Stomach (tissue), 19 donors: ENCODE results near the gene C11orf98. TPM values are rescaled to one million over a fixed set of nuclear protein-coding genes. Genes with fewer than 3 reads are reported as not detected.

Source experiments
- DNase-seq, 2 donors: peaks; one replicate each; pipeline versions ENCODE4 v3.0.0 to v3.0.0-alpha.2; 2013 to 2019
- H3K27ac ChIP-seq, 5 donors: fragments of 200-600 bp in 4 of 5; sonication (generic) in 4 of 5; one replicate each; pipeline ENCODE4 v1.5.1; 2013 to 2019; ENCODE audit warnings: mild to moderate bottlenecking in 1 of 5, moderate library complexity in 1 of 5
- H3K27me3 ChIP-seq, 3 donors: fragments of 200-600 bp; sonication (generic); one replicate each; pipeline ENCODE4 v1.5.1; 2017 to 2019; ENCODE audit warnings: mixed run types in 1 of 3
- H3K36me3 ChIP-seq, 4 donors: fragments of 200-600 bp; sonication (generic); 1 replicate in 3 of 4; 2 replicates in 1 of 4; pipeline ENCODE4 v1.5.1; 2016 to 2019
- H3K4me1 ChIP-seq, 4 donors: fragments of 200-600 bp; sonication (generic); one replicate each; pipeline ENCODE4 v1.5.1; 2016 to 2019
- H3K4me3 ChIP-seq, 4 donors: fragments of 200-600 bp; sonication (generic) in 3 of 4; one replicate each; pipeline ENCODE4 v1.5.1; 2016 to 2019; ENCODE audit warnings: mild to moderate bottlenecking in 1 of 4
- H3K9me3 ChIP-seq, 4 donors: fragments of 200-600 bp; sonication (generic); one replicate each; pipeline ENCODE4 v1.5.1; 2016 to 2019
- CTCF ChIP-seq, 7 experiments: fragments of 450-650 bp in 4 of 7; fragments of 200-600 bp in 3 of 7; sonication (generic) in 3 of 7; IDR thresholded peaks; one replicate each; pipeline ENCODE4 v1.5.1; 2016 to 2019; ENCODE audit warnings: antibody characterized with exemption in 7 of 7, control low read depth in 2 of 7, mild to moderate bottlenecking in 1 of 7
- EP300 ChIP-seq: sonication (generic); formaldehyde crosslinking; IDR thresholded peaks from one replicate; pipeline ENCODE4 v1.6.1; 2017; ENCODE audit warnings: antibody characterized with exemption
- POLR2A ChIP-seq, 4 donors: fragments of 450-650 bp; IDR thresholded peaks; one replicate each; pipeline ENCODE4 v1.6.1; 2016; ENCODE audit warnings: antibody characterized with exemption in 4 of 4, control low read depth in 2 of 4, mild to moderate bottlenecking in 1 of 4, moderate library complexity in 1 of 4
- POLR2AphosphoS5 ChIP-seq, 3 donors: sonication (generic); formaldehyde crosslinking; IDR thresholded peaks; one replicate each; pipeline ENCODE4 v1.6.1; 2016; ENCODE audit warnings: antibody characterized with exemption in 3 of 3
- WGBS, 5 donors: extraction: QIAGEN DNeasy Blood & Tissue Kit in 3 of 5; methylation state at CpG; one replicate each; pipeline versions ENCODE4 v1.1.5 to v1.1.7; 2013 to 2018; 5-methylcytosine and 5-hydroxymethylcytosine counted together
- intact Hi-C: fragments of 100-400 bp; cut with DNase I; formaldehyde crosslinking; loops from one replicate; pipeline ENCODE4 v1.15.1; 2023; ENCODE audit warnings: low total_unique reads
- long read RNA-seq, 10 donors: transcript quantifications; one replicate each; lab custom pipeline, GENCODE V29; 2026
- polyA plus RNA-seq, 3 donors: library from polyadenylated mRNA; stranded (reverse); fragments of 200-250 nt; gene quantifications; one replicate each; pipeline ENCODE4 v1.2.3, GENCODE V29; 2013
- total RNA-seq, 5 donors: library from RNA; depleted of rRNA; stranded (reverse); fragments of >200 nt; gene quantifications; one replicate each; pipeline versions ENCODE4 v1.1.0 to v1.2.3, GENCODE V29; 2014 to 2016
- donor health status: healthy with polysubstance abuse.
- donor health status: Bipolar disorder and iron deficiency.
- donor health status: healthy.

The C11orf98 gene
- total RNA-seq (10 to 100 TPM in 4 of 5 donors, 1 to 10 TPM in 1; 5.8 to 58.2 (median 27.2) TPM), polyA plus RNA-seq (100 to 1,000 TPM; 112 to 179 (median 139) TPM)
- long read RNA-seq, donor 1, transcript C11orf98-201 (4 exons, 654 nt): major isoform, 10 of 14 reads
- long read RNA-seq, donor 1, partial matches to known transcripts: 0 of 14 reads
- long read RNA-seq, donor 1, other reads (novel, unspliced or antisense): 0 of 14 reads
- long read RNA-seq, donor 2, transcript C11orf98-201 (4 exons, 654 nt): major isoform, 23 of 29 reads
- long read RNA-seq, donor 2, partial matches to known transcripts: 0 of 29 reads
- long read RNA-seq, donor 2, other reads (novel, unspliced or antisense): 0 of 29 reads
- long read RNA-seq, donor 3, transcript C11orf98-201 (4 exons, 654 nt): major isoform, 11 of 14 reads
- long read RNA-seq, donor 3, partial matches to known transcripts: 0 of 14 reads
- long read RNA-seq, donor 3, other reads (novel, unspliced or antisense): 0 of 14 reads
- long read RNA-seq, donor 4, partial matches to known transcripts: 0 of 2 reads
- long read RNA-seq, donor 4, other reads (novel, unspliced or antisense): 0 of 2 reads
- long read RNA-seq, donor 5, transcript C11orf98-201 (4 exons, 654 nt): major isoform, 28 of 32 reads
- long read RNA-seq, donor 5, partial matches to known transcripts: 0 of 32 reads
- long read RNA-seq, donor 5, other reads (novel, unspliced or antisense): 0 of 32 reads
- long read RNA-seq, donor 6, transcript C11orf98-203 (3 exons, 774 nt): minor isoform, 6 of 50 reads
- long read RNA-seq, donor 6, transcript C11orf98-201 (4 exons, 654 nt): major isoform, 39 of 50 reads
- long read RNA-seq, donor 6, partial matches to known transcripts: 5 of 50 reads
- long read RNA-seq, donor 6, other reads (novel, unspliced or antisense): 0 of 50 reads
- long read RNA-seq, donor 7, transcript C11orf98-201 (4 exons, 654 nt): major isoform, 18 of 23 reads
- long read RNA-seq, donor 7, partial matches to known transcripts: 0 of 23 reads
- long read RNA-seq, donor 7, other reads (novel, unspliced or antisense): 0 of 23 reads
- long read RNA-seq, donor 8, transcript C11orf98-201 (4 exons, 654 nt): major isoform, 27 of 32 reads
- long read RNA-seq, donor 8, partial matches to known transcripts: 0 of 32 reads
- long read RNA-seq, donor 8, other reads (novel, unspliced or antisense): 0 of 32 reads
- long read RNA-seq, donor 9, transcript C11orf98-201 (4 exons, 654 nt): major isoform, 22 of 24 reads
- long read RNA-seq, donor 9, partial matches to known transcripts: 0 of 24 reads
- long read RNA-seq, donor 9, other reads (novel, unspliced or antisense): 0 of 24 reads
- long read RNA-seq, donor 10, transcript C11orf98-201 (4 exons, 654 nt): major isoform, 11 of 11 reads
- long read RNA-seq, donor 10, partial matches to known transcripts: 0 of 11 reads
- long read RNA-seq, donor 10, other reads (novel, unspliced or antisense): 0 of 11 reads

GRCh38 chr11:62665075-62665598 lies at the start of gene C11orf98, which contains the start of gene CSKMT:
Gene C11orf98, minus strand, starts transcription at chr11:62665210. Its CDS starts 41 bp downstream, at chr11:62665169.
Gene CSKMT, plus strand, starts transcription at chr11:62665312. Its CDS starts 568 bp downstream, at chr11:62665880.
- peak; percentile 95 to 98 for DNase-seq
- TF ChIP-seq POLR2A (IDR thresholded peaks at IDR 0.05) (peak in 2 of 4 donors; percentile 92 to 93), POLR2AphosphoS5 (IDR thresholded peaks at IDR 0.05) (peak; percentile 90 to 100 (median 100)), EP300 (no peak)
- peak within 1 kb of the TSS; percentile 78 to 94 (median 83) for H3K4me3 ChIP-seq
- no peaks in the 10 kb centered on the region for H3K27me3 ChIP-seq
- H3K36me3 ChIP-seq: peaks cover 9 to 42% (median 29%) of the 10 kb centered on the region in 4 donors
- H3K27ac ChIP-seq: peak within 1 kb of the TSS; percentile 91 to 97 (median 94)
- H3K9me3 ChIP-seq: no peaks in the 10 kb centered on the region
- intact Hi-C loops: no loop called here
- H3K4me1 ChIP-seq: peaks cover 30 to 62% (median 56%) of the 10 kb centered on the region in 4 donors
- 0 to 1% (median 0%) methylated on average over 22 to 47 of the region's 47 CpGs for WGBS, 5 donors

- Histone ChIP-seq H3K4me3 (no peak overlapping the region), H3K27me3 (no peaks in the 10 kb centered on the region), H3K4me1 (peaks cover 46 to 93% (median 69%) of the 10 kb centered on the region in 4 donors), H3K9me3 (no peaks in the 10 kb centered on the region), H3K27ac (peak overlapping the region; percentile 43 to 81 (median 63)), H3K36me3 (peaks cover 64 to 80% (median 78%) of the 10 kb centered on the region in 4 donors)
- 24 to 63% (median 38%) methylated on average over 2 of the region's 2 CpGs for WGBS, 5 donors
- intact Hi-C loops: no loop called here
- peak; percentile 60 to 77 for DNase-seq
- TF ChIP-seq POLR2AphosphoS5 (IDR thresholded peaks at IDR 0.05) (peak in 1 of 3 donors; percentile 55), CTCF (IDR thresholded peaks at IDR 0.05) (no peak), POLR2A (IDR thresholded peaks at IDR 0.05) (no peak), EP300 (no peak)
These were observed 48.3 kb upstream of the C11orf98 start for GRCh38 chr11:62713343-62713742.

GRCh38 chr11:62712861-62713260 lies 47.9 kb upstream of the C11orf98 start:
- Histone ChIP-seq H3K36me3 (peaks cover 60 to 75% (median 73%) of the 10 kb centered on the region in 4 donors), H3K4me3 (no peak overlapping the region), H3K27me3 (no peaks in the 10 kb centered on the region), H3K9me3 (no peaks in the 10 kb centered on the region), H3K4me1 (peaks cover 42 to 93% (median 72%) of the 10 kb centered on the region in 4 donors), H3K27ac (peak overlapping the region in 4 of 5 donors; percentile 61 to 81 (median 68))
- intact Hi-C loops: no loop called here
- WGBS, 5 donors: 33 to 39% (median 35%) methylated on average over 3 of the region's 3 CpGs
- TF ChIP-seq CTCF (IDR thresholded peaks at IDR 0.05) (no peak), POLR2A (IDR thresholded peaks at IDR 0.05) (no peak), EP300 (no peak), POLR2AphosphoS5 (IDR thresholded peaks at IDR 0.05) (no peak)
- DNase-seq: no peak

GRCh38 chr11:62712276-62712812 lies 47.3 kb upstream of the C11orf98 start:
- peaks cover 54 to 70% (median 68%) of the 10 kb centered on the region in 4 donors for H3K36me3 ChIP-seq
- no peaks in the 10 kb centered on the region for H3K27me3 ChIP-seq
- H3K4me3 ChIP-seq: no peak overlapping the region
- intact Hi-C loops: no loop called here
- peak overlapping the region in 4 of 5 donors; percentile 61 to 81 (median 68) for H3K27ac ChIP-seq
- H3K9me3 ChIP-seq: no peaks in the 10 kb centered on the region
- WGBS, 5 donors: 57 to 73% (median 58%) methylated on average over 6 of the region's 6 CpGs
- DNase-seq: no peak
- TF ChIP-seq CTCF (IDR thresholded peaks at IDR 0.05) (no peak), EP300 (no peak), POLR2AphosphoS5 (IDR thresholded peaks at IDR 0.05) (no peak), POLR2A (IDR thresholded peaks at IDR 0.05) (no peak)
- peaks cover 43 to 93% (median 74%) of the 10 kb centered on the region in 4 donors for H3K4me1 ChIP-seq
